ENCODE measurements around the gene SRSF1.

DNA sequence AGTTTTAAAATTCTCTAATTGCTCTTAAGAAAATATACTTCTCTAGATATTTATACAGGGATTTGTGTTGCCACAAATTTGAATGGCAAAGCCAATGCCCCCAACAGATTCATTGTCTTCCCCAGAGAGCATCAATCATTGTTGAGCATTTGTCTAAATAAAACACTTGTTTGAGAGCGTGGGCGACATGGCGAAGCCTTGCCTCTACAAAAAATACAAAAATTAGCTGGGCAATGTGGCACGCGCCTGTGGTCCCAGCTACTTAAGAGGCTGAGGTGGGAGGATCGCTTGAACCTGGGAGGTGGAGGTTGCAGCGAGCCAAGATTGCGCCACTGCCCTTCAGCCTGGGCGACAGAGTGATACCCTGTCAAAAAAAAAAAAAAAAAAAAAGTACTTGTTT lies 13.4 kb upstream of the SRSF1 start:
- TF ChIP-seq, protein P1, sequence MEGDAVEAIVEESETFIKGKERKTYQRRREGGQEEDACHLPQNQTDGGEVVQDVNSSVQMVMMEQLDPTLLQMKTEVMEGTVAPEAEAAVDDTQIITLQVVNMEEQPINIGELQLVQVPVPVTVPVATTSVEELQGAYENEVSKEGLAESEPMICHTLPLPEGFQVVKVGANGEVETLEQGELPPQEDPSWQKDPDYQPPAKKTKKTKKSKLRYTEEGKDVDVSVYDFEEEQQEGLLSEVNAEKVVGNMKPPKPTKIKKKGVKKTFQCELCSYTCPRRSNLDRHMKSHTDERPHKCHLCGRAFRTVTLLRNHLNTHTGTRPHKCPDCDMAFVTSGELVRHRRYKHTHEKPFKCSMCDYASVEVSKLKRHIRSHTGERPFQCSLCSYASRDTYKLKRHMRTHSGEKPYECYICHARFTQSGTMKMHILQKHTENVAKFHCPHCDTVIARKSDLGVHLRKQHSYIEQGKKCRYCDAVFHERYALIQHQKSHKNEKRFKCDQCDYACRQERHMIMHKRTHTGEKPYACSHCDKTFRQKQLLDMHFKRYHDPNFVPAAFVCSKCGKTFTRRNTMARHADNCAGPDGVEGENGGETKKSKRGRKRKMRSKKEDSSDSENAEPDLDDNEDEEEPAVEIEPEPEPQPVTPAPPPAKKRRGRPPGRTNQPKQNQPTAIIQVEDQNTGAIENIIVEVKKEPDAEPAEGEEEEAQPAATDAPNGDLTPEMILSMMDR (IDR thresholded peaks at IDR 0.05), result no peak
- TF ChIP-seq POLR2A (IDR thresholded peaks at IDR 0.05) (no peak), POLR2AphosphoS5 (IDR thresholded peaks at IDR 0.05) (no peak)

Data from transverse colon (tissue), 4 donors.